SK-N-SH (cell line): Measurements from ENCODE around the gene KCNJ10. TPM values are rescaled to one million over a fixed set of nuclear protein-coding genes. Genes with fewer than 3 reads are reported as not detected.

Experiments
- CTCF ChIA-PET: fragments of 300-600, 350-600 bp; formaldehyde crosslinking; extraction: SDS; loops from one replicate; lab custom pipeline; 2021; lab: Yijun Ruan, JAX
- POLR2A ChIA-PET: fragments of 350-600 bp; sonication (Branson Sonifier 250); formaldehyde crosslinking; extraction: SDS; loops from one replicate; lab custom pipeline; 2020; ENCODE audit warnings: antibody characterized with exemption, inconsistent platforms; lab: Yijun Ruan, JAX
- DNase-seq: peaks from one replicate; pipeline ENCODE4 v3.0.0; 2012
- H2AFZ ChIP-seq: fragments of 200-600 bp; sonication (generic); 2 replicates; pipeline ENCODE4 v1.8.1; 2016; ENCODE audit warnings: antibody characterized with exemption, mild to moderate bottlenecking, low read depth
- H3F3A ChIP-seq: fragments of 200-600 bp; sonication (generic); replicated peaks from 2 replicates; pipeline ENCODE3; 2016; ENCODE audit warnings: antibody characterized with exemption, mild to moderate bottlenecking; ENCODE audit not compliant: insufficient read depth
- H3K27ac ChIP-seq, 2 experiments: fragments of 200-500 bp in 1 of 2; fragments of 200-600 bp in 1 of 2; sonication (Bioruptor generic) in 1 of 2; sonication (generic), shearing (Covaris generic) in 1 of 2; 2 replicates each; pipeline versions ENCODE4 v1.5.1 to v1.6.1; 2014 to 2016; ENCODE audit warnings: low read depth in 2 of 2, inconsistent platforms in 1 of 2, low read length in 1 of 2, mild to moderate bottlenecking in 1 of 2, mixed read lengths in 1 of 2
- H3K27me3 ChIP-seq: fragments of 200-600 bp; sonication (generic), shearing (Covaris generic); 2 replicates; pipeline ENCODE4 v1.6.1; 2016; ENCODE audit warnings: mixed run types; ENCODE audit not compliant: insufficient read depth
- H3K36me3 ChIP-seq, 2 experiments: fragments of 200-500 bp in 1 of 2; fragments of 200-600 bp in 1 of 2; sonication (Bioruptor generic) in 1 of 2; sonication (generic) in 1 of 2; replicated peaks in 1 of 2; 2 replicates each; pipeline versions ENCODE3 to v1.5.1; 2014 to 2016; ENCODE audit warnings: low read length in 1 of 2, mild to moderate bottlenecking in 1 of 2; ENCODE audit not compliant: insufficient read depth in 2 of 2, control insufficient read depth in 1 of 2
- H3K4me1 ChIP-seq, 2 experiments: fragments of 200-500 bp in 1 of 2; fragments of 200-600 bp in 1 of 2; sonication (Bioruptor generic) in 1 of 2; sonication (generic), shearing (Covaris generic) in 1 of 2; 2 replicates each; pipeline versions ENCODE4 v1.5.1 to v1.6.1; 2014 to 2016; ENCODE audit warnings: low read depth in 1 of 2, low read length in 1 of 2, mixed run types in 1 of 2; ENCODE audit not compliant: insufficient read depth in 2 of 2, control insufficient read depth in 1 of 2
- H3K4me2 ChIP-seq: fragments of 200-600 bp; sonication (generic), shearing (Covaris generic); 2 replicates; pipeline ENCODE4 v1.6.1; 2017; ENCODE audit warnings: mixed run types
- H3K4me3 ChIP-seq, 2 experiments: fragments of 200-500 bp in 1 of 2; fragments of 200-600 bp in 1 of 2; sonication (Bioruptor generic) in 1 of 2; sonication (generic), shearing (Covaris generic) in 1 of 2; 2 replicates each; pipeline versions ENCODE4 v1.5.1 to v1.8.1; 2014 to 2016; ENCODE audit warnings: low read depth in 2 of 2, inconsistent platforms in 1 of 2, low read length in 1 of 2, mild to moderate bottlenecking in 1 of 2, mixed read lengths in 1 of 2, moderate library complexity in 1 of 2
- H3K79me2 ChIP-seq: fragments of 200-600 bp; sonication (generic); 2 replicates; pipeline ENCODE4 v1.8.1; 2017; ENCODE audit warnings: mild to moderate bottlenecking; ENCODE audit not compliant: insufficient read depth
- H3K9ac ChIP-seq: fragments of 200-600 bp; sonication (generic); 2 replicates; pipeline ENCODE4 v1.6.1; 2017; ENCODE audit warnings: mixed run types
- H3K9me2 ChIP-seq: fragments of 200-600 bp; sonication (generic); 2 replicates; pipeline ENCODE4 v1.6.1; 2017; ENCODE audit warnings: mixed run types
- H3K9me3 ChIP-seq: fragments of 200-600 bp; sonication (generic); 2 replicates; pipeline ENCODE4 v1.6.1; 2017; ENCODE audit warnings: mixed run types, mild to moderate bottlenecking, moderate library complexity
- H4K20me1 ChIP-seq: fragments of 200-600 bp; sonication (generic); 2 replicates; pipeline ENCODE4 v1.6.1; 2017; ENCODE audit warnings: mild to moderate bottlenecking, mixed run types; ENCODE audit not compliant: insufficient read depth
- CHD2 ChIP-seq: fragments of 150-350 bp; IDR thresholded peaks from 2 replicates; pipeline ENCODE4 v1.6.1; 2018; ENCODE audit warnings: low read length; ENCODE audit not compliant: partially characterized antibody
- ELF1 ChIP-seq: IDR thresholded peaks from 2 replicates; pipeline ENCODE4 v1.4.0; 2012
- EP300 ChIP-seq, 2 experiments: IDR thresholded peaks; 2 replicates each; pipeline versions ENCODE4 v1.4.0 to v1.6.1; 2012; ENCODE audit warnings: borderline replicate concordance in 1 of 2, low read depth in 1 of 2, low read length in 1 of 2
- EZH2phosphoT487 ChIP-seq: fragments of 200-600 bp; sonication (generic); IDR thresholded peaks from 2 replicates; pipeline ENCODE4 v1.6.1; 2017; ENCODE audit warnings: low read depth, mixed run types, mild to moderate bottlenecking, antibody characterized with exemption, moderate library complexity, borderline replicate concordance
- FOSL2 ChIP-seq: IDR thresholded peaks from 2 replicates; pipeline ENCODE4 v1.4.0; 2012; ENCODE audit warnings: low read depth, mild to moderate bottlenecking, moderate library complexity, borderline replicate concordance
- FOXJ3 ChIP-seq: sonication (generic); formaldehyde crosslinking; IDR thresholded peaks from 2 replicates; pipeline ENCODE4 v1.5.1; 2020; ENCODE audit warnings: mild to moderate bottlenecking, missing genetic modification reagents
- FOXM1 ChIP-seq: IDR thresholded peaks from 2 replicates; pipeline ENCODE4 v1.4.0; 2012; ENCODE audit warnings: low read depth, mild to moderate bottlenecking
- GATA2 ChIP-seq: sonication (generic); formaldehyde crosslinking; IDR thresholded peaks from 2 replicates; pipeline ENCODE4 v1.5.0; 2020; ENCODE audit warnings: mild to moderate bottlenecking, missing genetic modification reagents
- IRF3 ChIP-seq: fragments of 150-350 bp; IDR thresholded peaks from 2 replicates; pipeline ENCODE4 v1.6.1; 2016; ENCODE audit warnings: mild to moderate bottlenecking, low read depth, low read length
- JUND ChIP-seq: IDR thresholded peaks from 2 replicates; pipeline ENCODE4 v1.4.0; 2012
- MEF2A ChIP-seq: IDR thresholded peaks from 2 replicates; pipeline ENCODE4 v1.4.0; 2012; ENCODE audit warnings: low read depth, borderline replicate concordance
- PBX3 ChIP-seq: IDR thresholded peaks from 2 replicates; pipeline ENCODE4; 2012
- POLR2AphosphoS5 ChIP-seq: IDR thresholded peaks from 2 replicates; pipeline ENCODE4 v1.6.1; 2012; ENCODE audit warnings: low read depth, low read length
- RAD21 ChIP-seq: IDR thresholded peaks from 2 replicates; pipeline ENCODE4 v1.6.1; 2012; ENCODE audit warnings: mild to moderate bottlenecking, low read length
- RFX5 ChIP-seq: IDR thresholded peaks from 2 replicates; pipeline ENCODE4 v1.6.1; 2012; ENCODE audit warnings: mild to moderate bottlenecking, improper control_type of control experiment, low read length
- RXRA ChIP-seq: IDR thresholded peaks from 2 replicates; pipeline ENCODE4 v1.4.0; 2012; ENCODE audit warnings: low read depth, mild to moderate bottlenecking, borderline replicate concordance
- SIN3A ChIP-seq: IDR thresholded peaks from 2 replicates; pipeline ENCODE4 v1.6.1; 2012; ENCODE audit warnings: low read depth, mild to moderate bottlenecking, low read length, moderate library complexity, borderline replicate concordance
- TCF12 ChIP-seq: IDR thresholded peaks from 2 replicates; pipeline ENCODE4 v1.4.0; 2012
- TEAD4 ChIP-seq: IDR thresholded peaks from 2 replicates; pipeline ENCODE4 v1.4.0; 2012; ENCODE audit warnings: mild to moderate bottlenecking, borderline replicate concordance; ENCODE audit not compliant: insufficient read depth
- WGBS: methylation state at CpG from one replicate; pipeline ENCODE4 v1.1.6; 2017; ENCODE audit warnings: low lambda C conversion rate; 5-methylcytosine and 5-hydroxymethylcytosine counted together
- polyA plus RNA-seq, 3 experiments: library from polyadenylated mRNA; depleted of rRNA; stranded (reverse); fragments of >200 nt; gene quantifications; 2 replicates each; pipeline ENCODE4 v1.2.3, GENCODE V29; 2012

The KCNJ10 gene
- polyA plus RNA-seq (2012; rRNA removed), result 0.03 TPM in 1 of 2 replicates, not detected in the other
- not detected in 2 replicates for polyA plus RNA-seq (2012; cell fraction: cytosol; rRNA removed)
- not detected in 2 replicates for polyA plus RNA-seq (2012; cell fraction: nucleus; rRNA removed)

DNA sequence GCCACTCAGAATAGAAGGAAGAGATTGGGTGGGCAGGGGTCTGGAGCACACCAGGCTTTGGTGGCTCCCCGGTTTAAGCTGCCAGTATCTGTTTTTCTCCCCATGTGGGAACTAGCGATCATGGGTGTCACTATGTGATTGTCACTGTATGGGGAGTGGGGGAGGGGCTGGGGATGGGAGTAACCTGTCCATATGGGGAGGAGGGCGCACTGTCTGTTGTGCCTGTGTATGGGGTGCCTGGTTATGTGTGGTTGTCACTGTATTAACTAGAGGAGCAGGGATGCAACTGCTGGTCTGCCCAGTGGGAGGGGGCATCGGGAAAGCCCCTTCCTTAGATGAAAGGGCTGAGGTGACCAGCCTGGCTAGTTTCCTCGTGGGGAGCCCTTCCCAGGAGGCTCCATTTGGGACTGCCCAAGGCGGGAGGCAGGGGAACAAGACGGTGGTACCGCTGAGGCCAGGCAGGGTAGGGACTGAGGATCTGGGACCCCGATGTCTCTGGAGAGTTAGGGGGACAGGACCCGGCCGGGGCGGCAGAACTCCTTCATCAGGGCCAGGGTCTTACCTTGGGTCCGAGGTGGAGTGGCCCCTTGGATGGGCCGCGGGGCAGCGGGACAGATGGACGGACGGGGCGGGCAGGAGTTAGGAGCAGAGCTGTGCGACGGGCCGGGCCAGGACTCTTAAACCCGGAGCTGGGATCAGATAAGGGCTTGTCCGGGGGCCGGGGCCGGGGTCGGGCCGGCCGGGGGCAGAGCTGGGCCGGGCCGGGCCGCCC lies at the start of gene KCNJ10:
KCNJ10 (minus strand) TSS at position 701 of the 772 bp plus-strand sequence. CDS start 27,628 bp downstream, outside the sequence.
- H3K9ac ChIP-seq, result no peak within 1 kb of the TSS
- H3K9me2 ChIP-seq, result no peaks in the 10 kb centered on the region
- ChIA-PET CTCF (interaction anchor here (0.6 to 14.2 kb wide), 7 partner anchors 9 to 183 kb away, joined by 3 to 163 read pairs (median 6); no protein-coding TSS in a partner anchor), POLR2A (interaction anchor here (0.5 to 1.1 kb wide), 3 partner anchors 17 to 139 kb away, joined by 3 read pairs; partner anchors contain the start of gene IGSF8)
- H3K27ac ChIP-seq, result no peak within 1 kb of the TSS
- H3K9me3 ChIP-seq, result no peaks in the 10 kb centered on the region
- H3K27me3 ChIP-seq, result peaks cover 34% of the 10 kb centered on the region
- no peaks in the 10 kb centered on the region for H3K36me3 ChIP-seq
- peak within 1 kb of the TSS; percentile 52 to 68 for H3K4me3 ChIP-seq
- TF ChIP-seq POLR2AphosphoS5 (no peak), EZH2phosphoT487 (no peak), RAD21 (no peak), FOSL2 (no peak), FOXM1 (no peak), JUND (no peak), TCF12 (no peak), GATA2 (CRISPR knock-in tag) (no peak), TEAD4 (no peak), CHD2 (no peak), RFX5 (no peak), RXRA (no peak), ELF1 (no peak), EP300 (IDR thresholded peaks at IDR 0.05; ENCODE audit: borderline replicate concordance in 1 of 2, low read depth in 1 of 2, low read length in 1 of 2) (no peak), FOXJ3 (no peak), SIN3A (no peak), MEF2A (no peak), IRF3 (no peak), PBX3 (no peak)
- DNase-seq, result no peak
- no peaks in the 10 kb centered on the region for H3K79me2 ChIP-seq
- no peaks in the 10 kb centered on the region for H3F3A ChIP-seq
- no peaks in the 10 kb centered on the region for H4K20me1 ChIP-seq
- H2AFZ ChIP-seq, result peak within 1 kb of the TSS; percentile 86
- peaks cover 0 to 9% of the 10 kb centered on the region in 2 experiments; a peak in 1 of 4 replicates for H3K4me1 ChIP-seq
- 11% methylated on average over 25 of the region's 32 CpGs for WGBS
- H3K4me2 ChIP-seq, result peak within 1 kb of the TSS; percentile 91
